Calu3 (cell line): ENCODE measurements around the gene CDK17. TPM values are rescaled to one million over a fixed set of nuclear protein-coding genes. Genes with fewer than 3 reads are reported as not detected.
"Not testable (repeated sequence)": the region's sequence is repeated elsewhere in the genome, so short reads cannot be mapped to it uniquely, and the experiment has no call there.

Source experiments
- BruUV-seq: library from RNA; stranded (reverse); fragments of 400-500 nt; replicated peaks from 2 replicates; lab custom pipeline; 2021; lab: Mats Ljungman, UMichigan
- CTCF ChIA-PET: fragments of 300-600 bp; sonication (Branson Sonifier 250); formaldehyde crosslinking; loops from one replicate; lab custom pipeline; 2022; ENCODE audit warnings: antibody characterized with exemption; lab: Charles Lee
- DNase-seq: peaks from one replicate; pipeline ENCODE4 v3.0.0; 2022
- H3K27ac Mint-ChIP-seq: one replicate; pipeline ENCODE4 v1.8.0; 2022; ENCODE audit warnings: mixed read lengths; ENCODE audit not compliant: unreplicated experiment
- H3K27me3 Mint-ChIP-seq: one replicate; pipeline ENCODE4 v1.8.0; 2022; ENCODE audit warnings: mixed read lengths; ENCODE audit not compliant: unreplicated experiment
- H3K36me3 Mint-ChIP-seq: one replicate; pipeline ENCODE4 v1.8.0; 2022; ENCODE audit warnings: mild to moderate bottlenecking, moderate library complexity, mixed read lengths; ENCODE audit not compliant: insufficient read depth, unreplicated experiment
- H3K4me1 Mint-ChIP-seq: one replicate; pipeline ENCODE4 v1.8.0; 2022; ENCODE audit warnings: mild to moderate bottlenecking, low read depth, mixed read lengths; ENCODE audit not compliant: unreplicated experiment
- H3K4me3 Mint-ChIP-seq: one replicate; pipeline ENCODE4 v1.8.0; 2022; ENCODE audit warnings: mild to moderate bottlenecking, low read depth, moderate library complexity, mixed read lengths; ENCODE audit not compliant: unreplicated experiment
- H3K9me3 Mint-ChIP-seq: one replicate; pipeline ENCODE4 v1.8.0; 2022; ENCODE audit warnings: low read depth, mixed read lengths; ENCODE audit not compliant: unreplicated experiment
- CTCF ChIP-seq: fragments of 200-600 bp; IDR thresholded peaks from one replicate; pipeline ENCODE4 v1.8.0; 2022; ENCODE audit warnings: antibody characterized with exemption; ENCODE audit not compliant: unreplicated experiment
- intact Hi-C: fragments of 100-400 bp; cut with micrococcal nuclease; formaldehyde crosslinking; loops from one replicate; pipeline ENCODE4 v1.10.0; 2022; ENCODE audit not compliant: unreplicated experiment
- total RNA-seq: library from RNA; stranded (reverse); gene quantifications from 2 replicates; pipeline ENCODE4 v1.2.3, GENCODE V29; 2022

Gene CDK17
- total RNA-seq, 1 experiment from 2014 or later, result 28.8 TPM

- CTCF ChIA-PET, result no interaction called here
- intact Hi-C loops, result no loop called here
- Mint-ChIP-seq H3K4me1 (peaks cover 7% of the 10 kb centered on the region), H3K9me3 (no peaks in the 10 kb centered on the region), H3K36me3 (no peaks in the 10 kb centered on the region), H3K27ac (no peak overlapping the region), H3K4me3 (no peak overlapping the region), H3K27me3 (no peaks in the 10 kb centered on the region)
- TF ChIP-seq CTCF, result no peak
- no TSS peak for BruUV-seq
- no peak for DNase-seq
These were observed 12.3 kb downstream of the CDK17 start for GRCh38 chr12:96387981-96388380.

- CTCF ChIA-PET, result no interaction called here
- intact Hi-C loops, result no loop called here
- no peak overlapping the region for H3K4me3 Mint-ChIP-seq
These were observed 13.4 kb downstream of the CDK17 start for GRCh38 chr12:96386794-96387193.

GRCh38 chr12:96383991-96384390, 16.2 kb downstream of the CDK17 start:
- Mint-ChIP-seq H3K27ac (no peak overlapping the region), H3K4me3 (no peak overlapping the region), H3K9me3 (peaks cover 4% of the 10 kb centered on the region), H3K4me1 (no peaks in the 10 kb centered on the region), H3K36me3 (no peaks in the 10 kb centered on the region), H3K27me3 (no peaks in the 10 kb centered on the region)
- DNase-seq, result no peak
- intact Hi-C loops, result no loop called here
- no TSS peak for BruUV-seq
- CTCF ChIA-PET, result no interaction called here
- no peak for TF ChIP-seq CTCF

More at GRCh38 chr12:96386794-96387193, 13.4 kb downstream of the CDK17 start:
- no peaks in the 10 kb centered on the region for H3K36me3 Mint-ChIP-seq
- no peaks in the 10 kb centered on the region for H3K9me3 Mint-ChIP-seq
- BruUV-seq, result no TSS peak
- TF ChIP-seq CTCF, result no peak
- H3K4me1 Mint-ChIP-seq, result no peaks in the 10 kb centered on the region
- DNase-seq, result no peak
- no peaks in the 10 kb centered on the region for H3K27me3 Mint-ChIP-seq
- no peak overlapping the region for H3K27ac Mint-ChIP-seq

- intact Hi-C loops, result no loop called here
- Mint-ChIP-seq H3K36me3 (no peaks in the 10 kb centered on the region), H3K27ac (no peak overlapping the region), H3K4me3 (no peak overlapping the region), H3K4me1 (no peaks in the 10 kb centered on the region), H3K9me3 (peaks cover 5% of the 10 kb centered on the region), H3K27me3 (no peaks in the 10 kb centered on the region)
- no TSS peak for BruUV-seq
- no peak for TF ChIP-seq CTCF
- DNase-seq, result no peak
- CTCF ChIA-PET, result no interaction called here
These were observed 16.9 kb downstream of the CDK17 start for GRCh38 chr12:96383371-96383770.

GRCh38 chr12:96379743-96380142, 20.5 kb downstream of the CDK17 start:
- H3K27ac Mint-ChIP-seq, intact Hi-C loops, H3K36me3 Mint-ChIP-seq, DNase-seq, BruUV-seq, H3K4me3 Mint-ChIP-seq, H3K27me3 Mint-ChIP-seq, H3K9me3 Mint-ChIP-seq: not testable (repeated sequence)
- CTCF ChIA-PET, result interaction anchor here (0.6 kb wide), 3 partner anchors 87 to 461 kb away, joined by 3 read pairs; no protein-coding TSS in a partner anchor
- H3K4me1 Mint-ChIP-seq, result peaks cover 20% of the 10 kb centered on the region
